ENCODE data around the gene SCD. TPM values are rescaled to one million over a fixed set of nuclear protein-coding genes. Genes with fewer than 3 reads are reported as not detected.

SCD gene
- total RNA-seq, 4 donors from 2014 or later = 7.1 to 16.8 (median 9.1) TPM

GRCh38 chr10:100377830-100378229, 30.8 kb downstream of the SCD start:
- no peak for DNase-seq (ENCODE audit: extremely low spot score)
- no peak for TF ChIP-seq POLR2AphosphoS5 (IDR thresholded peaks at IDR 0.05)
- TF ChIP-seq POLR2A (IDR thresholded peaks at IDR 0.05; ENCODE audit: low read depth) = no peak
- no peak for TF ChIP-seq EP300 (IDR thresholded peaks at IDR 0.05)
- no peak for TF ChIP-seq CTCF (IDR thresholded peaks at IDR 0.05)
- peaks cover 10 to 22% (median 20%) of the 10 kb centered on the region in 4 donors for H3K4me1 ChIP-seq
- WGBS = 92% methylated on average over 5 of the region's 5 CpGs
- H3K9me3 ChIP-seq = no peaks in the 10 kb centered on the region
- H3K36me3 ChIP-seq = peaks cover 4 to 19% (median 18%) of the 10 kb centered on the region in 4 donors
- H3K4me3 ChIP-seq = no peak overlapping the region
- intact Hi-C loops (cut with DNase I) = no loop called here
- H3K27ac ChIP-seq (replicated peaks in 1 of 4) = no peak overlapping the region
- H3K27me3 ChIP-seq = no peaks in the 10 kb centered on the region

- Histone ChIP-seq H3K36me3 (peaks cover 4 to 26% (median 22%) of the 10 kb centered on the region in 4 donors), H3K9me3 (no peaks in the 10 kb centered on the region), H3K27me3 (no peaks in the 10 kb centered on the region), H3K27ac (replicated peaks in 1 of 4) (no peak overlapping the region), H3K4me1 (peaks cover 0 to 3% (median 3%) of the 10 kb centered on the region in 4 donors), H3K4me3 (no peak overlapping the region)
- DNase-seq (ENCODE audit: extremely low spot score) = no peak
- 89% methylated on average over 3 of the region's 3 CpGs for WGBS
- intact Hi-C loops (cut with DNase I) = no loop called here
- TF ChIP-seq CTCF (IDR thresholded peaks at IDR 0.05) = no peak
- TF ChIP-seq EP300 (IDR thresholded peaks at IDR 0.05) = no peak
- no peak for TF ChIP-seq POLR2AphosphoS5 (IDR thresholded peaks at IDR 0.05)
- TF ChIP-seq POLR2A (IDR thresholded peaks at IDR 0.05; ENCODE audit: low read depth) = no peak
These were observed 33.4 kb downstream of the SCD start for GRCh38 chr10:100380400-100380799.

GRCh38 chr10:100382553-100382952, 35.5 kb downstream of the SCD start:
- Histone ChIP-seq H3K27me3 (no peaks in the 10 kb centered on the region), H3K36me3 (peaks cover 4 to 28% (median 22%) of the 10 kb centered on the region in 4 donors), H3K27ac (replicated peaks in 1 of 4) (no peak overlapping the region), H3K4me1 (no peaks in the 10 kb centered on the region), H3K9me3 (no peaks in the 10 kb centered on the region), H3K4me3 (no peak overlapping the region)
- intact Hi-C loops (cut with DNase I) = no loop called here
- TF ChIP-seq POLR2AphosphoS5 (IDR thresholded peaks at IDR 0.05) (no peak), CTCF (IDR thresholded peaks at IDR 0.05) (no peak), EP300 (IDR thresholded peaks at IDR 0.05) (no peak), POLR2A (IDR thresholded peaks at IDR 0.05; ENCODE audit: low read depth) (no peak)
- DNase-seq (ENCODE audit: extremely low spot score) = no peak
- 93% methylated on average over 13 of the region's 13 CpGs for WGBS

- Histone ChIP-seq H3K27ac (replicated peaks in 1 of 4) (no peak overlapping the region), H3K4me1 (no peaks in the 10 kb centered on the region), H3K9me3 (no peaks in the 10 kb centered on the region), H3K4me3 (no peak overlapping the region), H3K36me3 (peaks cover 8 to 28% (median 22%) of the 10 kb centered on the region in 4 donors), H3K27me3 (no peaks in the 10 kb centered on the region)
- TF ChIP-seq EP300 (IDR thresholded peaks at IDR 0.05) = no peak
- TF ChIP-seq CTCF (IDR thresholded peaks at IDR 0.05) = no peak
- DNase-seq (ENCODE audit: extremely low spot score) = no peak
- intact Hi-C loops (cut with DNase I) = no loop called here
- WGBS = 92% methylated on average over 2 of the region's 2 CpGs
These were observed 36.2 kb downstream of the SCD start for GRCh38 chr10:100383251-100383650.
